Measurements from ENCODE around the gene ELOB. TPM values are rescaled to one million over a fixed set of nuclear protein-coding genes. Genes with fewer than 3 reads are reported as not detected.

Gene ELOB
- total RNA-seq, 1 donor from 2014 or later, result 323 TPM

DNA sequence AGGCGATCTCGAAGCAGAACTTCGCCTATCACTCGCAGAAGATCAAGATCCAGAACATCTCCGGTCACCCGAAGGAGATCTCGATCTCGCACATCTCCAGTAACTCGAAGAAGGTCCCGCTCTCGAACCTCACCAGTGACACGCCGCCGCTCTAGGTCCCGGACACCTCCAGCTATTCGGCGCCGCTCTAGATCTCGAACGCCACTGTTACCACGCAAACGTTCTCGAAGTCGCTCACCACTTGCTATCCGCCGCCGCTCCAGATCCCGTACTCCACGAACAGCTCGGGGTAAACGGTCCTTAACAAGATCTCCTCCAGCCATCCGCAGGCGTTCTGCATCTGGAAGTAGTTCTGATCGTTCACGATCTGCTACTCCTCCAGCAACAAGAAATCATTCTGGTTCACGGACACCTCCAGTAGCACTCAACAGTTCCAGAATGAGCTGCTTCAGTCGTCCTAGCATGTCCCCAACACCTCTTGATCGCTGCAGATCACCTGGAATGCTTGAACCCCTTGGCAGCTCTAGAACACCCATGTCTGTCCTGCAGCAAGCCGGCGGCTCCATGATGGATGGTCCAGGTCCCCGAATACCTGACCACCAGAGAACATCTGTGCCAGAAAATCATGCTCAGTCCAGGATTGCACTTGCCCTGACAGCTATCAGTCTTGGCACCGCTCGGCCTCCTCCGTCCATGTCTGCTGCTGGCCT is 10.5 kb downstream of the ELOB start:
- Histone ChIP-seq H3K27ac (ENCODE audit: low read depth, low read length) (no peak overlapping the region), H3K9ac (ENCODE audit: low read length) (no peak overlapping the region), H3K79me2 (ENCODE audit: insufficient read depth, low read length) (peaks cover 96% of the 10 kb centered on the region), H3K4me3 (ENCODE audit: insufficient read depth, low read depth, low read length) (no peak overlapping the region), H3K9me3 (ENCODE audit: insufficient read depth, low read depth, low read length) (peaks cover 2% of the 10 kb centered on the region), H3K27me3 (ENCODE audit: insufficient read depth, low read length) (no peaks in the 10 kb centered on the region), H3K36me3 (ENCODE audit: insufficient read depth, low read length) (peaks cover 88% of the 10 kb centered on the region), H2AFZ (ENCODE audit: low read depth, low read length) (no peak overlapping the region), H3K4me2 (ENCODE audit: low read length) (no peak overlapping the region), H3K4me1 (ENCODE audit: insufficient read depth, low read length) (no peaks in the 10 kb centered on the region), H4K20me1 (ENCODE audit: insufficient read depth, low read length) (peaks cover 100% of the 10 kb centered on the region)
- Mint-ChIP-seq H3K4me1 (ENCODE audit: low read depth, unreplicated experiment) (peaks cover 12% of the 10 kb centered on the region), H3K36me3 (ENCODE audit: low read depth, unreplicated experiment) (peaks cover 78% of the 10 kb centered on the region), H3K9me3 (ENCODE audit: unreplicated experiment) (peaks cover 2% of the 10 kb centered on the region), H3K4me3 (ENCODE audit: unreplicated experiment) (no peak overlapping the region), H3K27ac (ENCODE audit: unreplicated experiment) (peak overlapping the region; percentile 20), H3K27me3 (ENCODE audit: low read depth, unreplicated experiment) (no peaks in the 10 kb centered on the region)
- DNase-seq (ENCODE audit: low read depth), result no peak
- FAIRE-seq, result no peak
- TF ChIP-seq EZH2 (IDR thresholded peaks at IDR 0.05; ENCODE audit: insufficient read depth, low read length) (no peak), CTCF (IDR thresholded peaks at IDR 0.05; ENCODE audit: insufficient read depth, low read depth, low read length) (no peak)

DNA sequence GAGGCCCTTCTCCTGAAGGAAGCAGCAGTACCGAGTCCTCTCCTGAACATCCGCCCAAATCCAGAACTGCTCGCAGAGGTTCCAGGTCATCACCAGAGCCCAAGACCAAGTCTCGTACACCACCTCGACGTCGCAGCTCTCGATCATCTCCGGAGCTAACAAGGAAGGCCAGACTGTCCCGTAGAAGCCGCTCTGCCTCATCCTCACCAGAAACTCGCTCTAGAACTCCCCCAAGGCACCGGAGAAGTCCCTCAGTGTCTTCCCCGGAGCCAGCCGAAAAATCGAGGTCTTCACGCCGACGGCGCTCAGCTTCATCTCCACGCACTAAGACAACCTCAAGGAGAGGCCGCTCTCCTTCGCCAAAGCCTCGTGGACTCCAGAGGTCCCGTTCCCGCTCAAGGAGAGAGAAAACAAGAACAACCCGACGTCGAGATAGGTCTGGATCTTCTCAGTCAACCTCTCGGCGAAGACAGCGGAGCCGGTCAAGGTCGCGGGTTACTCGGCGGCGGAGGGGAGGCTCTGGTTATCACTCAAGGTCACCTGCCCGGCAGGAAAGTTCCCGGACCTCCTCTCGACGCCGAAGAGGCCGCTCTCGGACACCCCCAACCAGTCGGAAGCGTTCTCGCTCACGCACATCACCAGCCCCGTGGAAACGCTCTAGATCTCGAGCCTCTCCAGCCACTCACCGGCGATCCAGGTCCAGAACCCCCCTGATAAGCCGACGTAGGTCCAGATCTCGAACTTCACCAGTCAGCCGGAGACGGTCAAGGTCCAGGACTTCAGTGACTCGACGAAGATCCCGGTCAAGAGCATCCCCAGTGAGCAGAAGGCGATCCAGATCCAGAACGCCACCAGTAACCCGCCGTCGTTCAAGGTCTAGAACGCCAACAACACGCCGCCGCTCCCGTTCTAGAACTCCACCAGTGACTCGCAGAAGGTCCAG is 11.3 kb downstream of the ELOB start:
- H3K27me3 ChIP-seq (ENCODE audit: insufficient read depth, low read length), result no peaks in the 10 kb centered on the region
- Mint-ChIP-seq H3K27me3 (ENCODE audit: low read depth, unreplicated experiment) (no peaks in the 10 kb centered on the region), H3K4me1 (ENCODE audit: low read depth, unreplicated experiment) (peaks cover 6% of the 10 kb centered on the region), H3K4me3 (ENCODE audit: unreplicated experiment) (no peak overlapping the region), H3K27ac (ENCODE audit: unreplicated experiment) (no peak overlapping the region), H3K9me3 (ENCODE audit: unreplicated experiment) (peaks cover 2% of the 10 kb centered on the region), H3K36me3 (ENCODE audit: low read depth, unreplicated experiment) (peaks cover 80% of the 10 kb centered on the region)
- no peak overlapping the region for H3K4me2 ChIP-seq (ENCODE audit: low read length)
- H4K20me1 ChIP-seq (ENCODE audit: insufficient read depth, low read length), result peaks cover 100% of the 10 kb centered on the region
- H3K4me1 ChIP-seq (ENCODE audit: insufficient read depth, low read length), result no peaks in the 10 kb centered on the region
- FAIRE-seq, result no peak
- H3K27ac ChIP-seq (ENCODE audit: low read depth, low read length), result no peak overlapping the region
- no peak overlapping the region for H3K9ac ChIP-seq (ENCODE audit: low read length)
- peaks cover 89% of the 10 kb centered on the region for H3K36me3 ChIP-seq (ENCODE audit: insufficient read depth, low read length)
- no peak for DNase-seq (ENCODE audit: low read depth)
- peaks cover 2% of the 10 kb centered on the region for H3K9me3 ChIP-seq (ENCODE audit: insufficient read depth, low read depth, low read length)
- H2AFZ ChIP-seq (ENCODE audit: low read depth, low read length), result no peak overlapping the region
- H3K4me3 ChIP-seq (ENCODE audit: insufficient read depth, low read depth, low read length), result no peak overlapping the region
- peaks cover 100% of the 10 kb centered on the region for H3K79me2 ChIP-seq (ENCODE audit: insufficient read depth, low read length)
- no peak for TF ChIP-seq CTCF (IDR thresholded peaks at IDR 0.05; ENCODE audit: insufficient read depth, low read depth, low read length)
- TF ChIP-seq EZH2 (IDR thresholded peaks at IDR 0.05; ENCODE audit: insufficient read depth, low read length), result no peak

All from astrocyte (in vitro differentiated cells and primary cell).